GM19397 (cell line): ENCODE data around the gene C11orf91.
"Not testable (repeated sequence)": the region's sequence is repeated elsewhere in the genome, so short reads cannot be mapped to it uniquely, and the experiment has no call there.

Experiments used
- ATAC-seq: cut with Tn5 transposase; IDR thresholded peaks from one replicate; pipeline ENCODE4 v1.9.1; 2021; ENCODE audit warnings: mild to moderate bottlenecking, moderate library complexity; ENCODE audit not compliant: unreplicated experiment

Gene C11orf91

DNA sequence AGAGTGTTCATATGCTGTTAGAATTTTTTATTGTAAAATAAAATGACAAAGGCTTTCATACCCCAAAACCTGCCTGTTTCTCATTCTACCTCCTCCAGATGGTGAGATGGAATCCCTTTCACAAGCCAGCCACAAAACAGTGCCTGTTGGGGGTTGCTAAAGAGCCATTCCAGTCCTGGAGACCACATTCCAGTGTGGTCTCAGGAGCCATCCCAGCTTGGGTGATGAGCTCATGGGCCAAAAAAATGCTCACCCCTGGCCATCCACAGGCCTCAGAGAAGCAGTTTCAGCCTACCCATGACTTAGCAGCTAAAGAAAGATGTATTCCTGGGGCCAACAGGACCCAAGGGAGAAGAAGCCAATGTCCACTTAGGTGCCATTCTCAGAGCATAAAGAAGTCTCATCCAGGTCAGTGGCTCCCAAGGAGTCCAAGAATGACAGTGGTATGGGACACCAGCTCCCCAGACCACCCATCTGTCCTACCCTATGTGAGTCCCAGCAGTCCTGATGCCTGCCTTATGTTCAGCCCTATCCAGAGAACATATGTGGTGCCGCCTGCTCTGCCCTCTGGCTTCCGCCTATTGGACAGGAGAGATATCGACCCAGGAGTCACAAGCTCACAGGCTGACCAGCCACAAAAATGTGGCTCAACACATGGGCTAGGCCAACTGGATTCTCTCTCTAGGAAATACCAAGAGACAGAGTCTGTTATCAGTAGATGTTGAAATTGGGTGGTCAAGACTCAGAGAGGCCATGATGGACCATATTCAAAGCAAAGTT, 26.4 kb downstream of the C11orf91 start:
- ATAC-seq = no peak

GRCh38 chr11:33672273-33672672, 28.4 kb downstream of the C11orf91 start:
- no peak for ATAC-seq

GRCh38 chr11:33670250-33671011, 30.2 kb downstream of the C11orf91 start:
- ATAC-seq = no peak

- ATAC-seq = no peak
Observed at GRCh38 chr11:33669598-33670249, 30.9 kb downstream of the C11orf91 start.

- no peak for ATAC-seq
Observed at GRCh38 chr11:33668951-33669596, 31.6 kb downstream of the C11orf91 start.

DNA sequence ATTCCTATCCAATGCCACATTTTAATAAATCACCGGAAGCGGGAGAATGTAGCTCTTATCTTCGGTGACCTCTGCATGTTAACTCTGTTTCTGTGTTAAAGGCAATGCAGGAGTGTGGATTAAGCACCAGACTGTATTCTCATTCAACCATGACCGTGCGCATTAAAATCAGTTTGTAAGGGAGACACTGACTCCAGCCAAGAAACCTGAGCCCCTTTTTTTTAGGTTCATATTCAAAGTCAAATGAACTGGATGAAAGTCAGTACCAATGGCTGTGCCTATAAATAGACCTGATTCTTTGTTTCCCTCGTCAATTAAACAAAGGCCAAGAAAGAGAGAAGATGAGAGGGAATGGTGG, 32.2 kb downstream of the C11orf91 start:
- no peak for ATAC-seq

DNA sequence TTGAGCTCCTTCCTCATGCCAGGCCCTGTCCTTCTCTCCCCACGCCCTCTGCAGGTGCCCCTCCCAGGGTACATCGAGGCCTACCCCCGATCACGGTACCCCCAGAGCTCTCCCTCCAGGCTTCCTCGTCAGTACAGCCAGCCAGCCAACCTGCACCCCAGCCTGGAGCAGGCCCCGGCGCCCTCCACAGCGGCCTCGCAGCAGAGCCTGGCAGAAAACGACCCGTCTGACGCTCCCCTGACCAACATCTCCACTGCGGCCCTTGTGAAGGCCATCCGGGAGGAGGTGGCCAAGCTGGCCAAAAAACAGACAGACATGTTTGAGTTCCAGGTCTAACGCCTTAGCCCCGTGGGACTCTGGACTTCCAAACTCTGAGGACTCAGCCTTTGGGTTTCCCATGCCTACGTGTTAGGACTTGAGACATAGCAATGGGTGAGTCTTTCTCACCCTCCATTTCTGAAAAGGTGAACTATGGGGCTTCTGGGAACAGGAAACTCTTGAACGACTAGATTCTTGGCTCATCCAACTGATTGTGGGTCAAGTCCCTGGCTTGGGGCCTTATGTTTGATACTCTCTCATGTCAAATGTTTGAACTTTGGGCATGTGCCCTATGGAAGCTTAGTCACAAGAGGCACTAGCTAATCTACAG, 32.7 kb downstream of the C11orf91 start:
- ATAC-seq = no peak

DNA sequence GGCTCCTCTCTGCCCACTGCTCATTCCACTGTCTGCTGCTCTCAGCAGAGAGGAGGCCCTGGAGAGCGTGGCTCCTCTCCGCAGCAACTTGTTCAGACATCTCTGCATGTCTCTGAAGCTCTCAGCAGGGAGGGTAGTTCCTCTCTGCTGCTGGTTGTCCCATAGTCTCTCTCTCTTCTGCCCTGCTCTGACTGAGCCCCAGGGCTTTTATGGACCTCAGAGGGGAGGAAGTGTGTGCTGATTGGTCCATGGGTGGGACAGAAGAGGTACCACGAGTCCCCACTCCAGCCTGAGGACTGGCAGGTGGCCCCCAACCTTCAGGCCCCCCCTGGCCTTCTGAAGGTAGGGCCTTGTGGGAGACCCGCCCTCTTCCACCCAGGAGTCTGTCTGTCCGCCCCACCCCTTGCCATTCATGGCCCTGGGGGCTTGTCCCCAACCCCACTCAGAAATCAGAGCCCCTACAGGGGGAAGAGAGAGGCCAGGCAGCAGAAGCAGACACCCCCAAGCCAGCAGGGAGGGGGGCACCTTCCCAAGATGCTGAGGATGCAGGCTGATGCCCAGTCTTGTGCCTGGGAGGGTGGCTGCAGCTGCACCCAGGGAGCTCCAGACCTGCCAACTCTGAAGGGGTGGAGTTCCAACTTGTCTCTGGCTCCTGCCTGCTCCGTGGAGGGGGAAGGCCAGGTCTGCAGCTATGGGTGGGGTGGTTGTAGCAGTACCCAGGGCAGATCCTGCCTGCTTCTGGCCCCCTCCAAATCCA, 35.1 kb downstream of the C11orf91 start:
- no peak for ATAC-seq

DNA sequence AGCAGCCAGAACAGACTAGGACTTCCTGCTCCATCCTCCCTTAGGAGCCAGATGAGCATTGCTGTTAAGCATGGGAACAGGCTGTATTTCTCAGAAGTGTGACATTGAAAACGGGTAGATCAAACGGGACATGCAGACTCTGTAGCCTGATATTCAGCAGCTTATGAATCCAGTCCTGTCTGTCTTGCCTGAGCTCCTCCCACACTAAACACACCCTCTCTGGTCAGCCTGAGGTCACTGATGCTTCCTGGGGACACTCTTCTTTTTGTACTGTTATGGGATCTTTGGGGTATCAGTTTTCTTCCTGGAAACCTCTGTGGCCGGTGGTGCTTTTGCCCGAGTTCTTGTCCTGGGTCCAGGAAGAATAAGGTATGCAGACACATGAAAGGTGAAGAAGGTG, 35.8 kb downstream of the C11orf91 start:
- no peak for ATAC-seq

DNA sequence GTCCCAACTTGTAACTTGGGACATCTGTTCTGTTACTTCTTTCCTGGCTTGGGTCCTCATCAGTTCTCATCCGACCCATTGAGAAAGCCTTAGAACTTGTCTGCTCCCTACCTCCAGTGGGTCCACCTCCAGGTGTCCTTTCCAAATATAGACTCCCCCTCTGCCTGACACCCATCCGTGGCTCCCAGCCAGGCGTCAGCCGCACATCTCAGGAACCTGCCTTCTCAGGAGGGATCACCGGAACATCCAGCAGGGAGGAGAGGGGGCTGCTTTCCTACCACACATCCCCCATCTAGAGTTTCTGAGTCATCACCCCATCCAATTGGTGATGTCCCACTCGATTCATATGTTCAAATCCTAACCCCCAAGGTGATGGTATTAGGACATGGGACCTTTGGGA, 36.5 kb downstream of the C11orf91 start:
- no peak for ATAC-seq

- ATAC-seq = no peak
Observed at GRCh38 chr11:33663121-33663520, 37.5 kb downstream of the C11orf91 start.

GRCh38 chr11:33661526-33661925, 39.1 kb downstream of the C11orf91 start:
- not testable (repeated sequence) for ATAC-seq

DNA sequence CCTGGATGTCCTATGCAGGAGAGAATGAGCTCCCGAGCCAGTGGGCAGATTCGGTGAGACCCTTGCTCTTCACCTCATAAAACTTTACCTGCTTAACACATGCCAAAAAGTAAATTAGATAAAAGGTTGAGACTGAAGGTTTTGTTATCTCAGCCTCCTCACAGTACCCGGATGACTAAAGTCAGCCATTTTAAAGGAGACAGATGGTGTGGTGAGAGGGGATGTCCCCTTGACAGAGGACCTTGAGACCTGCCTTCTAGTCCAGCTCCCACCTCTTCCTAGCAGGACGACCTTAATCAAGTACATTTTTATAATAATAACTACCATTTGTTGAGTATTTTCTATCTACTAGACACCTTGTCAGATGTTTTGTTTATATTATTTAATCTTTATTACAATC, 39.7 kb downstream of the C11orf91 start:
- ATAC-seq = no peak

DNA sequence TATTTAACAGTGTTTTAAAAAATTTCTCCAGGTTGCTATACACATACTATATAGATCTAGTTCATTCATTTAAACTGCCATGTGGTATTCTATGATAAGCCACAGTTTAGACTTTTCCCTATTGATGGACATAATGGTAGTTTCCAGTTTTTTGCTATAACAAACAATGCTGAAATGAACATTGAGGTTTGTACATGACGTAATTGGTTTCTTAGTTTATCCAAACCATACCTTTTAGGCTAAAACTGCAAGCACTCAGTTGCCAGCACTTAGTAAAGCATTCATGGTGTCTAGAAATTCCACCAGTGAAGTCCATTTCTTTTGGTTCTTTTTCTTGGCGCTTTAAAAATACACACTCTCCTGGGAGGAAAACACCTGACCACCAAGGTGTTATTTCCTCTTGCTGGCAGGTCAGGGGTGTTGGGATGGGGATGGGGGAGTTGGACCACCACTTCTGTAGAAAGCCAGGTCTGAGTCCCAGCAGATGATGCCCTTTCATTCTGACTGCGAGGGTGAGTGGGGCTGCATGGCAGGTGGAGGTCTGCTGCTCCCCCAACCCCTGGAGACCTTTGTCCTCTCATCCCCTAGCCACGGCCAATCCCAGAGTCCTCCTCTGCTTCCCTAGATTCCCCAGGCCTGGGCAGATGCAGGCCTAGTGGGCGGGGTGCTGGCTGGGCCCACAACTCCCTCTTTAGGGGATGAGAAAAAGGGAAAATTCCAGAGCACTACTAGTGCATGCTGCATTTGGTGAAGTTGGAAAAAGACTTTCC, 41.1 kb downstream of the C11orf91 start:
- ATAC-seq = no peak

DNA sequence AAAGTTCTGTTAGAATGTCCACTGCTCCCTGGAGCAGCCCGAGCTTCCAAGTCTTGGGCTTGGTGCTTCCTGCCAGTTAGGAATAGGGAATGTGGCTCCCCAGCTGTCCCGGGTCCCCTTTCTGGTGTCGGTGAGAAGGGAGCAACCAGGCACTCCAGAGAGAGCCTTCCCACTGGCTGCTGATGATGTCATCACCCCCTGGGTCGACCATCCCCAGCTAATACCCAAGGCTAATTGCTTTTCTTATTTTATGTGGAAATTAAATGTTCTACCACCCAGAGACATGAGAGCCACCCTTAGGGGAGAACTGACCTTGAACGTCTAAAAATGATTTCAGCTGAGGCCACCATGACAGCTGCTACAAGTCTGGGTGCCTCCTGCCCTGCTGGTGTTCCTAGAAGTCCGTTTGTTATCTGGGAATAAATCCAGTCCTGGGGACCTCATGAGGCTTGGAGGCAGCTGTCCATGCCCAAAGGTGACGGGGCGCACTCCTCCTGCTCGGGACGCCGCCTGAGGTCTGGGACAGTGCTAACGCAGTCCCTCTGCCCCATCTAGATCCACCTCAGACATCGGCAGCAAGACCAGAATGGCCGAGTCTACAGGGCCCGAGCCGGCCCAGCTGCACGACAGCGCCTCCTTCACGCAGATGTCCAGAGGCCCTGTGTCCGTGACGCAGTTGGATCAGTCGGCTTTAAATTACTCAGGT, 42.3 kb downstream of the C11orf91 start:
- ATAC-seq = no peak

DNA sequence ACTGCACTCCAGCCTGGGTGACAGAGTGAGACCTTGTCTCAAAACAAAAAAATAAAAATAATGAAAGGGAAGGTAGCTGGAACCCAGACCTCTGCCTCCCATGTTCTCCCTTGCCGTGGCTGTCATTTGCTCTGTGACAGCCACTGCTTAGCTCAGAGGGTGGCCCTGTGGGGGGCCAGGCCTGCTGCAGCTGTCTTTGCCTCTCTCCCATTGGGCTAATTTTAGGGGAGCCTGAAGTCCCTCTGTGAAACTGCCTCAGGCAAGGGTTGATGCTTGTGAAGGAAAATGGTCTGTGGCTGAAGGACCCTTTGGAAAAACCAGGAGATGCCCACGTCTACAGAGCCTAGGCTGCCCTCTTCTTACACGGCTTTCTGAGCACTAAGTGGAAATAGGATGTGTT, 42.9 kb downstream of the C11orf91 start:
- ATAC-seq = no peak

GRCh38 chr11:33656768-33657167, 43.9 kb downstream of the C11orf91 start:
- peak; percentile 4 for ATAC-seq

GRCh38 chr11:33655842-33656600, 44.6 kb downstream of the C11orf91 start:
- ATAC-seq = peak; percentile 55
